Measurements from ENCODE around the gene CPZ.

CPZ gene

GRCh38 chr4:8599657-8600056 is 7.1 kb downstream of the CPZ start:
- Histone ChIP-seq H3K79me2 (no peaks in the 10 kb centered on the region), H3K9me3 (ENCODE audit: control insufficient read depth, low read length) (no peaks in the 10 kb centered on the region), H3K9ac (no peak overlapping the region), H3K27me3 (ENCODE audit: control insufficient read depth, insufficient read depth, low read length) (no peaks in the 10 kb centered on the region), H3K4me2 (ENCODE audit: low read length) (no peak overlapping the region), H3K36me3 (ENCODE audit: control insufficient read depth, insufficient read depth, low read length) (no peaks in the 10 kb centered on the region), H3K4me1 (no peaks in the 10 kb centered on the region), H3K4me3 (ENCODE audit: low read depth, low read length) (no peak overlapping the region), H2AFZ (no peak overlapping the region), H3K27ac (no peak overlapping the region)
- TF ChIP-seq, protein P1, sequence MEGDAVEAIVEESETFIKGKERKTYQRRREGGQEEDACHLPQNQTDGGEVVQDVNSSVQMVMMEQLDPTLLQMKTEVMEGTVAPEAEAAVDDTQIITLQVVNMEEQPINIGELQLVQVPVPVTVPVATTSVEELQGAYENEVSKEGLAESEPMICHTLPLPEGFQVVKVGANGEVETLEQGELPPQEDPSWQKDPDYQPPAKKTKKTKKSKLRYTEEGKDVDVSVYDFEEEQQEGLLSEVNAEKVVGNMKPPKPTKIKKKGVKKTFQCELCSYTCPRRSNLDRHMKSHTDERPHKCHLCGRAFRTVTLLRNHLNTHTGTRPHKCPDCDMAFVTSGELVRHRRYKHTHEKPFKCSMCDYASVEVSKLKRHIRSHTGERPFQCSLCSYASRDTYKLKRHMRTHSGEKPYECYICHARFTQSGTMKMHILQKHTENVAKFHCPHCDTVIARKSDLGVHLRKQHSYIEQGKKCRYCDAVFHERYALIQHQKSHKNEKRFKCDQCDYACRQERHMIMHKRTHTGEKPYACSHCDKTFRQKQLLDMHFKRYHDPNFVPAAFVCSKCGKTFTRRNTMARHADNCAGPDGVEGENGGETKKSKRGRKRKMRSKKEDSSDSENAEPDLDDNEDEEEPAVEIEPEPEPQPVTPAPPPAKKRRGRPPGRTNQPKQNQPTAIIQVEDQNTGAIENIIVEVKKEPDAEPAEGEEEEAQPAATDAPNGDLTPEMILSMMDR (IDR thresholded peaks at IDR 0.05): no peak

- Histone ChIP-seq H3K4me3 (ENCODE audit: low read depth, low read length) (no peak overlapping the region), H3K27me3 (ENCODE audit: control insufficient read depth, insufficient read depth, low read length) (no peaks in the 10 kb centered on the region), H3K36me3 (ENCODE audit: control insufficient read depth, insufficient read depth, low read length) (no peaks in the 10 kb centered on the region), H3K4me1 (no peaks in the 10 kb centered on the region), H2AFZ (no peak overlapping the region), H3K4me2 (ENCODE audit: low read length) (no peak overlapping the region), H3K79me2 (no peaks in the 10 kb centered on the region), H3K27ac (no peak overlapping the region), H3K9ac (no peak overlapping the region), H3K9me3 (ENCODE audit: control insufficient read depth, low read length) (no peaks in the 10 kb centered on the region)
- TF ChIP-seq, protein P1 (IDR thresholded peaks at IDR 0.05): no peak
Observed at GRCh38 chr4:8600266-8600665, 7.7 kb downstream of the CPZ start.

- Histone ChIP-seq H3K27me3 (ENCODE audit: control insufficient read depth, insufficient read depth, low read length) (no peaks in the 10 kb centered on the region), H2AFZ (no peak overlapping the region), H3K36me3 (ENCODE audit: control insufficient read depth, insufficient read depth, low read length) (no peaks in the 10 kb centered on the region), H3K4me1 (no peaks in the 10 kb centered on the region), H3K79me2 (no peaks in the 10 kb centered on the region), H3K27ac (no peak overlapping the region), H3K4me2 (ENCODE audit: low read length) (no peak overlapping the region), H3K9me3 (ENCODE audit: control insufficient read depth, low read length) (no peaks in the 10 kb centered on the region), H3K4me3 (ENCODE audit: low read depth, low read length) (no peak overlapping the region), H3K9ac (no peak overlapping the region)
- TF ChIP-seq, protein P1 (IDR thresholded peaks at IDR 0.05): no peak
Observed at GRCh38 chr4:8600686-8601085, 8.1 kb downstream of the CPZ start.

DNA sequence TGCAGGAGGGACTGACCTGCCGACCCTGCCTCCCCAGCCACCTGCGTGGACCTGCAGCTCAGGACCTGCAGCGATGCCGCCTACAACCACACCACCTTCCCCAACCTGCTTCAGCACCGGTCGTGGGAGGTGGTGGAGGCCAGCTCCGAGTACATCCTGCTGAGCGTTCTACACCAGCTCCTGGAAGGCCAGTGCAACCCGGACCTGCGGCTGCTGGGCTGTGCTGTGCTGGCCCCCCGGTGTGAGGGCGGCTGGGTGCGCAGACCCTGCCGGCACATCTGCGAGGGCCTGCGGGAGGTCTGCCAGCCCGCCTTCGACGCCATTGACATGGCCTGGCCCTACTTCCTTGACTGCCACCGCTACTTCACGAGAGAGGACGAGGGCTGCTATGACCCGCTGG is 8.5 kb downstream of the CPZ start:
- Histone ChIP-seq H3K9me3 (ENCODE audit: control insufficient read depth, low read length) (no peaks in the 10 kb centered on the region), H3K36me3 (ENCODE audit: control insufficient read depth, insufficient read depth, low read length) (no peaks in the 10 kb centered on the region), H3K4me1 (no peaks in the 10 kb centered on the region), H2AFZ (no peak overlapping the region), H3K9ac (no peak overlapping the region), H3K4me3 (ENCODE audit: low read depth, low read length) (no peak overlapping the region), H3K27me3 (ENCODE audit: control insufficient read depth, insufficient read depth, low read length) (no peaks in the 10 kb centered on the region), H3K4me2 (ENCODE audit: low read length) (no peak overlapping the region), H3K79me2 (no peaks in the 10 kb centered on the region), H3K27ac (no peak overlapping the region)
- TF ChIP-seq, protein P1 (IDR thresholded peaks at IDR 0.05): no peak

- H3K4me3 ChIP-seq (ENCODE audit: low read depth, low read length): no peak overlapping the region
- H3K4me2 ChIP-seq (ENCODE audit: low read length): no peak overlapping the region
- H3K79me2 ChIP-seq: no peaks in the 10 kb centered on the region
- H3K27ac ChIP-seq: no peak overlapping the region
- TF ChIP-seq, protein P1 (IDR thresholded peaks at IDR 0.05): no peak
- no peaks in the 10 kb centered on the region for H3K27me3 ChIP-seq (ENCODE audit: control insufficient read depth, insufficient read depth, low read length)
- H3K36me3 ChIP-seq (ENCODE audit: control insufficient read depth, insufficient read depth, low read length): no peaks in the 10 kb centered on the region
- no peak overlapping the region for H3K9ac ChIP-seq
- H3K4me1 ChIP-seq: no peaks in the 10 kb centered on the region
- H2AFZ ChIP-seq: no peak overlapping the region
- H3K9me3 ChIP-seq (ENCODE audit: control insufficient read depth, low read length): no peaks in the 10 kb centered on the region
Observed at GRCh38 chr4:8601556-8601955, 9.0 kb downstream of the CPZ start.
